Measurements from ENCODE around the gene KIRREL3.

KIRREL3 gene

DNA sequence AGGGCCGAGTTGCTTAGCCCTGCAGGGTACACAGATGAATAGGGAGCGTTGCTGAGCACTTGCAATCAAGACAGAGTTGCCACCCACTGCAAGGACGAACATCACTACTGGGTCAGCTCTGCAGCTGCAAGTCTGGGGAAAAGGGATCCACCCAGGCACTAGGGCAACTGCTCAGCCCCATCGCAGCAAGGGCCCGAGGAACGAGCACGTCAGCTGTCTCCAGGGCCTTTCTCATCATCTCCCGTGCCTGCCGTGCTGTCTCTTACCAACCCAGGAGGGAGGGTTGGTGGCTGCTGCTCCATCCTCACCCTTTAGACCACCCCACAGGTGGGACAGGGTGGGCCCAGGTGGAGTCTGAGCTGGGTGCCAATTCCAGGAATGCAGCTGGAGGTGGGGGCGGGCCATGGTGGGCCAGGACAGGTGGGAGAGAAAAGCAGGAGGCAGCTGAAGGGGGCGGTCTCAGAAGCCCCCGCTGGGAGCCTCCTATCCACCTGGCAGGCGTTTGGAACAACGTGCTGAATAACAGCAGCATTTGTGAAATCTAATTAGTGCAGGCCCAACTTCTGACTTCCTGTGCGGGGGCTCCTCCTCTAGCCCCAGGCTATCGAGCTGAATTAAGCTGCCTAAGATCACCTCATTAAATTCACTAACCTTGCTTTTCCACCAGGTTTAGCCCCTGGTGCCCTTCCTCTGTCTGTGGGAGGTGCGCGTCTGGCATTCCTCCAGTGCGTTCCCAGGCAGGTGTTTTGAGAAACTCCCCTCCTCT lies 392.6 kb downstream of the KIRREL3 start:
- in situ Hi-C loops (cut with MboI; ENCODE audit: low sequenced_read_pairs) = no loop called here

DNA sequence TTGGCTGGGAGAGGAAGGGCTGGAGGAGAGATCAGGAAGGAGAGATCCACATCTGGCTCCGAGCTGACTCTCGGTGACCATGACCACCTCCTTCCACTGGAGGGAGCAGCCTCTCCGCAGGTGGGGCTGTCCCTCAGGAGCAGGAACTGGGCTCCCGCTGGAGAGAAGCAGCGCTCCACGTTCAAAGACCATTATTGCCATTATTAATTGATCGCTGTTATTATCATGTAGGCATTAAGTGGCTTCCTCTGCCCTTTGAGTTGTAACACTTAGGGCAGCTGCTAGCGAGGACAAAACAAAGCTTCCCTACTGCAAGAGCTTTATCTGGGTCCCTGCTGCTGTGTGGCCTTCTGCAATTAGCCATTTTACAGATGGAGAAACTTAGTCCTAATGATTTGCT lies 393.2 kb downstream of the KIRREL3 start:
- in situ Hi-C loops (cut with MboI; ENCODE audit: low sequenced_read_pairs) = no loop called here

DNA sequence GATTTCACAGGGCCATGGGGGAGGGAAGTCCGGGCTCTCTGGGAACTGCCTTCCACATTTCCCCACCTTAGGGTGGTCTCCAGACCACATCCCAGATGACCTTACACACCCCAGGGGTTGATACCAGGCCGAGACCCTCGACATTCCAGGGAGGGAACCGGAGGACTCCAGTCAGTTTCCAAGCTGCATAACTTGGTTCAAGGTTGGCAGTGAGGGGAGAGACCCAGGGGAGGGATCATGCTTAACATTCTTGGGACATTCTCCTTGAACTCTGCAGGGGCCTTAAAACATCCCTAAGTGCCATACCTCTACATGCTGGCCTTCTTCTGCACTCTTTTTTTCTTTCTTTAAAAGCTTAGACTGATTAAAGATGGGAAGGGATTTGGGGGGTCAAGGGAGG lies 394.1 kb downstream of the KIRREL3 start:
- in situ Hi-C loops (cut with MboI; ENCODE audit: low sequenced_read_pairs) = no loop called here

DNA sequence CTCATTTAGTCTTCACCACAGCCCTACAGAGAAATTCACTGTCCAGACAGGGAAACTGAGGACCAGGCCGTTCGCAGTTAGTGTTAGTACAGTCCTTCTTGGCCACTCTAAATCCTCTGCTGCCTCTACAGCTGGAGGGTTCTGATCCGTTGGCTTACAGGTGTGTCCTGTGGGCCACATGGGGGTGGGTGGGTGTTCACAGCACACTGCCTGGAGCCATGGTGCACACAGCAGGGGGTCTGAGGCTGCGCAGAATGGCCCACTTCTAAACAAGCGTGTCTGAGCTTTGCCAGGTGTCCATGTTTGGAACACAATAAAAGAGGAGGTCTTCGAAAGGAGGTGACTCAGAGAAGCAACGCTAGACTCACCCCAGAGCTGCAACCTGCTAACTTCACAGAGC lies 396.1 kb downstream of the KIRREL3 start:
- in situ Hi-C loops (cut with MboI; ENCODE audit: low sequenced_read_pairs) = no loop called here

DNA sequence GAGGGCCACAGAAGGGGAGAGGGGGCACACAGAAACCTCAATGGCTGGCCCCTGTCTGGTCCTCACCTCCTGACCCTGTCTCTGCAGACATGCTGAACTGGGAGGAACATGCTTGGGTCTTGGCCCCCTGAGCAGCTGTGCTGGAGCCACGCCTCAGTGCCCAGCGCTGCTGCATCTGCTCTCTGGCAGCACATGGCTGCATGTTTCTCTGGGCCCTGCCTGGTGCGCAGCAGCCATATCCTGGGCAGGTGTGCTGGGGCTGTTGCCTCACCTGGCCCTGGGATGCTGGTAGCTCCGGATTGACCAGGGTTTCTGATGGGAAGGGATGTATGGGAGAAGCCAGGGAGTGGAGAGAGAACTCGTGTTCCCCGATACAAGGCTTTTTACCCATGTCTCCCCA lies 397.1 kb downstream of the KIRREL3 start:
- in situ Hi-C loops (cut with MboI; ENCODE audit: low sequenced_read_pairs) = no loop called here

DNA sequence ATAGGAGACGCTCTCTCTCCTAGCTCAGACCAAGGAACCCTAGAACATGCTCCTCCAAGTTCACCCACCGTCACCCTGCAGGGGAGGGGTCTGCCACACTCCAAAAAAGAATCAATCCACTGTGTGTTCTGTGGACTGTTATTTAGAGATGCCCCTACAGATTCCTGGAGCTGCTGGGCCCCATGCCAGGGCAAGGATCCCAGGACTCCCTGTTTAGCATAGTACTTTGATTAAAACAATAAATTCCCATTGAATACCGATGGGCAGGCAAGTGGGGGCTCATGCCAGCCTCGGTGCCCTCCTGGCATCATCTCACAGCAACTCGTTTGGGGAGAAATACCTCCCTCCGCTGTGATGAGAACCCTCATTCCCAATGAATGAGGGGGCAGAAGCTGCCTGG lies 397.6 kb downstream of the KIRREL3 start:
- in situ Hi-C loops (cut with MboI; ENCODE audit: low sequenced_read_pairs) = no loop called here

DNA sequence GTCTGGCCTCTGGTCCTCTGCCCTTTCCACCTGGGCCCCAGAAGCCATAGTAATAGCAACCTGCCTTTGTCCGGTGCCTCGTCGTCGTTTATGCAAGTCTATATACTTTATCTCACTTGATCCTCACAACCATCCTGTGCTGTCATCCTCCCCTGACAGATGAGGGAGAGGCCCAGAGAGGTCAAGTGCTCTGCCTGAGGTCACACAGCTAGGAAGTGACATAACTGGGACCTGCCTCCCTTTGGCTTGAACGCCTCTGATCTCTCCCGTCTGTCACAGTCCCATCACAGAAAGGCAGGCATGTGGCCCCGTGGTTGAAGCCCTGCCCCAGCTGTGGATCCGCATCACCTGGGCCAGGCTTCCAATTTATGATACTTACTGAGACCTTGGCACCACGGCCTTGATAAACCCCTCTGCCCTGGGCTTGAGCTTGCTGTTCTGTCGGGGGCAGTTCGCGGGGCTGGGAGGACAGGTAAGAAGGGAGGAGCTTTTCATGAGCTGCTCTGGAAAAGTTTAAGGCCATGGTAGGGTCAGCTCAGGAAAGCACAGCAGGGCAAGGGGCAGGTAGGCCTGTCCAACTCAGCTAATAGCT lies 398.1 kb downstream of the KIRREL3 start:
- in situ Hi-C loops (cut with MboI; ENCODE audit: low sequenced_read_pairs) = no loop called here

DNA sequence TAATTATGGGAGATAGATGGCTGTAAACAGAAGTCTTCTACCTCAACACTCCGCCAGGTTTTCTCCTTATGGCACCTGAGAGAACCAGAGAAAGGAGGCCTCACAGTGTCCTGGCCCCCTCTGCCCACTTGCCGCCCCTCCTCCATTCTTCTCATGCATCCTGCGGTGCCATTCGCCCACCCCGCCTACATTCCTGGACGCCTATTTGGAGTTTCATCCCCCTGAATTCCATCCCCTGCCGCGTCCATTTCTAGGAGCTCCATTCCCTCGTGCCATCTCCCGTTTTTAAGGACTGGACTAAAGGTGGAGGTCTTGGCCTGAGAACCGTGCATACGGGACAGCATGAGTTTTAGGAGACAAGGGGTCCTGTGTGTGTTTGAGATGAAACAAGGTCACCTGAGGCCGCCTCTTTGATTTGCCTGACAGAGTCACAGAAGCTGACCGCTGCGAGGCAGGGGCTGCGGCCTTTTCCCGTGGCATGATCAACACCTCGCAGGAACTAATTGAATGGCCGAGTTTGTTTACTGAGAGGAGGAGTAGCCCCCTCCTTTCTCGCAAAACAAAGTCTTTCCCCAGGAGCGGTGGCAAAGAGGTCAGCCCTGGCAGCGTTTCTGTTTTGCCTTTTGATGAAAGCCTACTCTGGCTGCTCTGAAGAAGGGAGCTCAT lies 398.9 kb downstream of the KIRREL3 start:
- in situ Hi-C loops (cut with MboI; ENCODE audit: low sequenced_read_pairs) = no loop called here

DNA sequence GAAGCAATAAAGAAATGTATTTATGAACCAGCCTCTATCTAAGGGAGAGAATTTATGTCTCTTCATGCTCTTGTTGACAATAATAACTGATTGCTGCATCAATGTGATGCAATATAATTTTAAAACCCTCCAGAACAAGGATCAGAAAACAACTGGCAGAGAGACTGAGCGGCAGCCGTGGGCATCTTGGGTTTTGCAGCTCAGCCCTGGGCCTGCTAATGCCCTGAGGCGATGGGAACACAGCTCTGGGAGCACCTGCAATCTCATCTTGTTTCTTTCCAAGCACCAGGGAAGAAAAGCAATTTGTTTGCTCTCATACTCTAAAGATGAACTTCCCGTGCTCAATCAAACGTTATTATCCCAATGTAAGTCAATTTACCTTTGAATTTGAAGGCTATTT lies 399.4 kb downstream of the KIRREL3 start:
- in situ Hi-C loops (cut with MboI; ENCODE audit: low sequenced_read_pairs) = no loop called here

DNA sequence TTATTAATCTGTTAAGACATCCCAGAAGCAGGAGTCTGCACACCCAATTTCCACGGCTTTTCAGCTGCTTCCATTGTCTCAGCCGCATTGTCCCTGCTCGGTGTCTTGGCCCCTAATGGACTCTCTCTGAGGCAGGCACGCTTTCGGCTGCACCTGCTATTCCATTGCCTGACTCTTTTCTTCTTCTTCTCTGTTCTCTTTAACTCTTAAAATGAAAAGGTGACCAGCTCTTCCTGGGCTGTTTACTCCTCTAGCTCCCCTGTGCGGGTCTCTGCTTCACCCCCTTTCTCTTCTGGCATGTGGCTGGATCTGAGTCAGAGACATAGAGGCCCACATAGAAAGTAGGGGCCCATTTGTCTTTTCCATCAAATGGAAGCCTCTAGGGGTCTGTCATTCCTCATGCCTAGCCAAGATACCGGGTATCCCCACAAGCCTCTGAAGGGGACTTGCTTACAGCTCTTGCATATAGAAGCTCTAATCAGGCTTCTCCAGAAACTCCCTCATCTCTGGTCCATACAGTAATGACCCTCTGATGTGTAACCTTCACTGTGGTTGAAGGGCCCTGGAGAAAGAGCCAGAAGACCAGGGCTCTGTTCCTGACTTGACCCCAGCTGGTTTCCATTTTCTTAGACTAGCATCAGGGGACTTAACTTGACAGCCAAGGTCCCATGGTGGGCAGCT lies 401.2 kb downstream of the KIRREL3 start:
- in situ Hi-C loops (cut with MboI; ENCODE audit: low sequenced_read_pairs) = no loop called here

DNA sequence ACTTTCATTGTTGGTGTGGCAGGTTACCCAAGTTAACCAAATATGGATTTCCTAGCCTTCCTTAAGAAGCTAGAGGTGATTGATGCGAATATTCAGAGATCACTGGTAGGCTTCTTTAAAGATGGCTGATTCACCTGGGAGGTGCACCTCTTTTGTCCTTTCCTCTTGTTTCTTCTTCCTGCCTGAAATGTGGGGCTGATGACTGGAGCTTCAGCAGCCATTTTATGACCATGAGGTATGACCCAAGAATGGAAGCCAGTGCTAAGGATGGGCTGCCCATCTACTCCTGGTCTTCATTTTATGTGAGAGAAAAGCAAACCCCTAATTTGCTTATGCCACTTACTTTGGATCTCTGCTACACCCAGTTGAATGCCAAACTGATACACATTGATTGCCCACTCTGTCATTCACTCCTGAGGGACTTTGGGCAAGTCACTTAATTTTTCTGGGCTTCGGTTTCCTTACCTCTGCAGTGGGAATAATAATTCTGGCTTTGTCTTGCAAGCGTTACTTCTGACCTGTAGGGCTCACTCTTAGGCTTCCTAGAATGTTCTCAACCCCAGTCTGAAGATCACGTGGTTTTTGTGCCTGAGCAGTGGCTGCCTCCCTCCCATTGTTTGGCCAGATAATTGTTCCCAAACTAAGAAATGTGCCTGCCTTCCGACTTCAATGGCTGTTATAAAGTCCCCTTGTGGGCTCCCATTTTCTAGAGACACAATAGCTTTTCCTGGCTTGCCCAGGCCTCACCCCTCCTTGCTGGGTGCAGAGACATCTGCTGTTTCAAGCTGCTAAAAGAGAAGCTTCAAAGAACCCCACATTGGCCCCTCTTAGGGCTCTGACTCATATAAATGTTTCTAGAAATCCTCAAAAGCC lies 402.0 kb downstream of the KIRREL3 start:
- in situ Hi-C loops (cut with MboI; ENCODE audit: low sequenced_read_pairs) = no loop called here

DNA sequence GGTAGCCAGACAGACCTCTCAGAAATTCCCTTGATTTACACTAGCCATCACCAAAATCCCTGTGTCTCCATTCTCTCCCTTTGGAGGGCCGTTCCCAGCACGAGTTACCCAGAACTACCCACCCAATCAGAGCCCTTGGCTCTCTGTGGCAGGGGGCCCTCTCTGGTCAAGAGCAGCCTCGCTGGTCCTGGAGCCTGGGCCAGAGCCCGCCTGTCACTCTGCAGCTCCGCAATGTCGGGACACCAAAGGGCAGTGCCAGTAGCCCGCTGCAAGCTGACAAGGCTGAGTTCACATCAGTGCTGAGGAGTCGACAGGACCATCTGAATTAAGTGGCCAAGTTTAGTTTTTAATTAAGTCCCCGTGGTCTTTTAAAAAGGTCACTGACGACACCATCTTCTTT lies 403.5 kb downstream of the KIRREL3 start:
- in situ Hi-C loops (cut with MboI; ENCODE audit: low sequenced_read_pairs) = no loop called here

DNA sequence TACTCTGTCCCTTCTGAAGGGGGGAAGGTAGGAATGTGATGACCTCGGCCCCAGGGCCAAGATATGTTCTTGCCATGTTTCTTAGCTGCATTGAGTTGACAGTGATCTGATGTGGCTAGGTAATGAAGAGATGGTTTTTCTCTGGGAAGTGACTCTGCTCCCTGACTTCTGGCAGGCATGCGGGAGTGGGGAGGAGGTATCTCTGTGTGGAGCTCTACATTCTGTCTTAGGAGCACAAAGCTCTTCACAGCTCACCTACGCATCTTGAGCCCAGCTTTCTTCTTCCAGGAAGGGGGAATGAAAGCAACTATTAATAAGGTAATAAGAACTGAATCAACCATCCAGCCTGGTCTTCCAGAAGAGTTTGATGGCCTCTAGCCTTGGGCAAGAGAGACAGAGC lies 404.1 kb downstream of the KIRREL3 start:
- in situ Hi-C loops (cut with MboI; ENCODE audit: low sequenced_read_pairs) = no loop called here

DNA sequence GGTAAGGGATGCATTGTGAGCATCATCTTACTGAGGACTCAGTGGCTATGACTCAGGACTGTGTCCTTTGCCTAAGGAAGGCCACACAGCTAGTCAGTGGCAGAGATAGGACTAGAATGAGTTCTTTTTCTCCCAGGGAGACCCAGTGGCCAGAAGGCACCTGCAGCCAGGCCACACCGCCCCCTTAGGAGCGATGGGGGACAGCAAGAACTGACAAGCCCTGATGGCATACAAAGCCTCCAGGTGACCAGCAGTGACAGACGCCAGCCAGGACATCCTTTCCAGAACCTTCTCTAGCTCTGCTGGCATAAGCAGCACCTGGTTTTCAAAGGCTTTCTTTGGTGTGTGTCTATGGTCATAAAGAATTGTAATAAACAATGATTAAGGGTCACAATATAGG lies 405.0 kb downstream of the KIRREL3 start:
- in situ Hi-C loops (cut with MboI; ENCODE audit: low sequenced_read_pairs) = no loop called here

DNA sequence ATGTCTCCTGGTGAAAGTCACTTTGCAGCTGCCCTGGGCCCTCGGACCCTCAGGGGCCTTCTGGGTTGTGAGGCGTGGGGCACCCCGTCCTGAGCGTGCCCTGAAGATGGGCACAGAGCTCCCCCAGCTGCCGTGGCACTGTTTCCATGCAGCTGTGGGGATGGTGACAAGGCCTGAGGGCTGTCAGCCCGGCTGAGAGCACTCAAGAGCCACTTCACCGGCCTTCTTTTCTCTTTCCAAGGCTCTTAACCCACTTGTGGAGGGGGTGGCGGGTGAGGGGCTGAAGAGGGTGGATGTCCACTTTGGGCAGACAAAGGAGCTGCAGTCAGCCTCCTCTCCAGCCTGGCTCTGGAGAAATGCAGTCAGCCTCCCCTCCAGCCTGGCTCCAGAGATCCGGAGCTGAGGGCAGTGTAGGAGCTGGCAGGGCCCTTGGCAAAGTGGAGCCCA lies 405.6 kb downstream of the KIRREL3 start:
- in situ Hi-C loops (cut with MboI; ENCODE audit: low sequenced_read_pairs) = no loop called here

DNA sequence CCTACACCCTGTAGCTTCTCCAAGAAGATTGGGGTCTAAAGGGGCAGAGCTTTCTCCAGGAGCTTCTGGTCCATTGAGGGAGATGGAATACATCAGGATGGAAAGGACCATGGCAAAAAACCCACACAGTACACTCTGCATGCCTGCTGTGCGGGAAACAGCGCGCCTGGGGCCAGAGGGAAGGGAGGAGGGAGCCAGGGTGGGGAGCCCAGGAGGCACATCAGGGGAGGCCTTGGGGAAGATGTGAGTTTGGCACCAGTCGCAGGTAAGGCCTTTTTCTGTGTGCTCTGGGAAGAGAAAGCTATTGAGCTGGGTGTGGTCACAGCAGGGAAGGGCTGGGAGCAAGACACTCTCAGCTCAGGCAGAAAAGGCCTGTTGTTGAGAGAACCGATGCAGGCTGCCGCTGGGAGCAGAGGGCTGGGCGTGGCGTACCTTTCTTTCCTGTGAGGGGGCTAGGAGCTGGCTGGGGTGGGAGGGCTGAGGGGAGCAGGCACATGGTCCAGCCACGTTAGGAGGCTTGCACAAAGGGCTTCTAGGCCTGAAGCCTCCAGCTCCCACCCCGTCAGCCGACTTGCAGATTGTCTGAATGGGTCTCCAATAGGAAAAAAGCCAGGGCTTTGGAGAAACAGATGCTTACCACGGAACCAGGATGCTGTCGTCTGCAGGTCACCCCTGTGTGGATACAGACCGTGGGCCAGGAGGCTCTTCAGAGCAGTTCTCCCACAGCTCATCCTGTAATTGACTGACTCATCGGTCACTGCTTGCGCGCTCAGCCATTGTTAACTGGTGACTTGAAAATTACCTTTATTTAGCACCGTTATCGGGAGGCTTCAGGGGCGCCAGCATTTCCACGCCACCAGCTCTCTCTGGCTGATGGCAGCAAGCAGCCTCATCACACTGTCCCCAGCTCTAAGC lies 407.8 kb downstream of the KIRREL3 start:
- in situ Hi-C loops (cut with MboI; ENCODE audit: low sequenced_read_pairs) = no loop called here

DNA sequence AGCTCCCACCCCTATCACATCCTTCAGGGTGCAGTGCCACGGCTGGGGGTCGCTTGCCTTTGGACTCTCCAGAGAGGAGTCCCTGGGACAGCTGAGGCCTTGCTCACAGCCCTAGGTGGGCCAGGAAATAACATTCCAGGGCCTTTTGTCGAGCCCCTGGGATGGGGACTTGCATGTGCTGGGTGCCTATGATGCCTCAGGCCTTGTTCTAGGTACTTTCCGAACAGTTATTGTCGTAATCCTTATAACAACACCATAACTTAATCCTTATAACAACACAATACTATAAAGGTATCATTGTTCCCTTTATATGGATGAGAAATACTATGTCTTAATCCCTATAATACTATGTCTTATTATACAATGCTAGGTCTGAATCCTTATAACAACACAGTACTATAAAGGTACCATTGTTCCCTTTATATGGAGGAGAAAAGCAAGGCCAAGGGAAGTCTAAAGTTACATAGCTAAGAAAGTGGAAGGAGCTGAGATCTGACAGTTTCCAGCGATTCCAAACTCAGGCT lies 408.5 kb downstream of the KIRREL3 start:
- in situ Hi-C loops (cut with MboI; ENCODE audit: low sequenced_read_pairs) = no loop called here

DNA sequence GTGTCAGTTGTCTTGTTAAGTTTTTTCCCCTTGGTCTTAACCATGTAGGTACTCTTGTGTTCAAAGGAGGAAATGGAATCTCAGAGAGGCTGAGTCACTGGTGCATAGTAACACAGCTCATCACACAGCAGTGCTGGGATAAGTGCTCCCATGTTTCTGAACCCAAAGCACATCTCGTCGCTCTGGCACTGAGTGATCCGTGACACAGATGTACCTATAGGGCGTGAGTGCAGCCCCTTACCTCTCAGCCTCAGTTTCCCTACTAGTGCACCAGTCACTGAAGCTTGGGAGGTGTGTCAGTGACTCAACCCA lies 411.1 kb downstream of the KIRREL3 start:
- in situ Hi-C loops (cut with MboI; ENCODE audit: low sequenced_read_pairs) = no loop called here

DNA sequence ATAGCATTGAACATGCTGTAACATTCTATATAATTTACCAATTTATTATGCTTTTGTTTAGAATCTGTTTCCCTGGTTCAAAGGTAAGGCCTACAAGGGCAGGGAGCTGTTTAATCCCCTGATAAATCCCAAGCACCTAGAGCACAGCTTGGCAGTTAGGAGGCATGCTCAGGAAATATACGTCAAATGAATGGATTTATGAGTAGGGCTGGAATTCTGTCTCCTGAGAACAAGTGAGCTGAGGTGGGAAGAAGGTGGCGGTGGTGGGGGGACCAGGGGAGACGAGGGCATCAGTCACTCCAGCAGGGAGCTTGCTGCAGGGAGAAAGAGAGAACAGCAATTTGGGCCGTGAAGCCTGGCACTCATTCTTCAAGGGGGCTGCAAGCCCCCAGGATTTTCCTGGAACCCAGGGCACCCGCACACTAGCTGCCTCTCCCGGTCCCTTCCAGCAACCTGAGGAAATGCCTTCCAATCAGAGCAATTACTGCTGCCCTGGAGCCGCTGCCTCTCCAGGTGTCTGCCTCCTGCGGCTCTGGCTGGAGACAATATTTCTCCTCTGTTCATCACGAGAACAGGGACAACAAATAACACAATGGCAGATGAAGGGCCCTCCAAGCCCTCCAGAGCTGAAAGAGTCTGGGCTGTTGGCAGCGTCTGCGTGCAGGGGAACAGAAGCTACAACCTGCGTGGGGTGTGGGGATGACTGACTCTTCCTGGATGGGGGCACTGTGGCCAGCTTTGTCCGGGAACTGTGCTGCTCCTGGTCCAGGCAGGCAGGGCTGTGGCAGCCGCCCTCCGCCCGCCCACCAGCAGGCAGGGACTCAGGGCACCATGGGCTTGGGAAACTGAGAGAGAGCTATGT lies 411.7 kb downstream of the KIRREL3 start:
- in situ Hi-C loops (cut with MboI; ENCODE audit: low sequenced_read_pairs) = no loop called here
